IgD-negative memory B cell (primary cell): ENCODE data around the gene CABLES1. TPM values are rescaled to one million over a fixed set of nuclear protein-coding genes. Genes with fewer than 3 reads are reported as not detected.

Source experiments
- H3K27ac Mint-ChIP-seq, 3 donors: one replicate each; pipeline ENCODE4 v1.8.0; 2020 to 2022; ENCODE audit warnings: mild to moderate bottlenecking in 3 of 3, mixed read lengths in 3 of 3, moderate library complexity in 1 of 3
- H3K27me3 Mint-ChIP-seq: one replicate; pipeline ENCODE4 v1.8.0; 2021; ENCODE audit warnings: mixed read lengths
- H3K36me3 Mint-ChIP-seq: one replicate; pipeline ENCODE4 v1.8.0; 2020; ENCODE audit warnings: mild to moderate bottlenecking, mixed read lengths
- H3K4me1 Mint-ChIP-seq, 3 donors: one replicate each; pipeline ENCODE4 v1.8.0; 2020 to 2022; ENCODE audit warnings: mixed read lengths in 3 of 3, mild to moderate bottlenecking in 1 of 3
- H3K4me3 Mint-ChIP-seq, 4 donors: one replicate each; pipeline ENCODE4 v1.8.0; 2020 to 2022; ENCODE audit warnings: mild to moderate bottlenecking in 4 of 4, mixed read lengths in 4 of 4, moderate library complexity in 3 of 4
- H3K9me3 Mint-ChIP-seq, 3 donors: one replicate each; pipeline ENCODE4 v1.8.0; 2020 to 2021; ENCODE audit warnings: mixed read lengths in 3 of 3, mild to moderate bottlenecking in 1 of 3
- polyA plus RNA-seq: library from polyadenylated mRNA; unstranded; fragments of 300-500 nt; fragmentation: Illumina TruSeq; gene quantifications from one replicate; pipeline ENCODE4 v1.2.3, GENCODE V29; 2021

The CABLES1 gene
- polyA plus RNA-seq, 1 donor from 2014 or later: 0.30 TPM

DNA sequence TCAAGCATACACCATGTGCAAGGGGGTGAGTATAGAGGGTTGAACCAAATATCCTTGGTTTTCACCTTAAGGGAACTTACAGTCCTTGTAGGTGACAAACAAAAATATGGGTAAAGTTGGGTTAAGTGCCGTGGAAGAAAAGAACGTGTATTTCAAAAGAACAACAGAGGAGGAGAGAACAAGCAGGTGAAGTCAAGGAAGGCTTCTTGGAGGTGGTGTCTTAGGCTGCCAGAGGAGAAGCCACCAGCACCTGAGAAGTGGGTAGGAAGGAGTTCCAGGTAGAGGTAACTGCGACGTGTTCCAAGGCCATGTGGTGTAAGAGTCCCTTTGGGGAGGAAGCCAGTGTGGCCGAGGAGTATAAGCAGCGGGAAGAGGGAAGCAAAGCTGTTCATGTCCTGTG, 27.2 kb downstream of the CABLES1 start:
- Mint-ChIP-seq H3K27ac (peak overlapping the region in 1 of 3 donors; percentile 0), H3K4me3 (no peak overlapping the region), H3K4me1 (no peaks in the 10 kb centered on the region), H3K27me3 (peaks cover 12% of the 10 kb centered on the region), H3K9me3 (no peaks in the 10 kb centered on the region), H3K36me3 (no peaks in the 10 kb centered on the region)

DNA sequence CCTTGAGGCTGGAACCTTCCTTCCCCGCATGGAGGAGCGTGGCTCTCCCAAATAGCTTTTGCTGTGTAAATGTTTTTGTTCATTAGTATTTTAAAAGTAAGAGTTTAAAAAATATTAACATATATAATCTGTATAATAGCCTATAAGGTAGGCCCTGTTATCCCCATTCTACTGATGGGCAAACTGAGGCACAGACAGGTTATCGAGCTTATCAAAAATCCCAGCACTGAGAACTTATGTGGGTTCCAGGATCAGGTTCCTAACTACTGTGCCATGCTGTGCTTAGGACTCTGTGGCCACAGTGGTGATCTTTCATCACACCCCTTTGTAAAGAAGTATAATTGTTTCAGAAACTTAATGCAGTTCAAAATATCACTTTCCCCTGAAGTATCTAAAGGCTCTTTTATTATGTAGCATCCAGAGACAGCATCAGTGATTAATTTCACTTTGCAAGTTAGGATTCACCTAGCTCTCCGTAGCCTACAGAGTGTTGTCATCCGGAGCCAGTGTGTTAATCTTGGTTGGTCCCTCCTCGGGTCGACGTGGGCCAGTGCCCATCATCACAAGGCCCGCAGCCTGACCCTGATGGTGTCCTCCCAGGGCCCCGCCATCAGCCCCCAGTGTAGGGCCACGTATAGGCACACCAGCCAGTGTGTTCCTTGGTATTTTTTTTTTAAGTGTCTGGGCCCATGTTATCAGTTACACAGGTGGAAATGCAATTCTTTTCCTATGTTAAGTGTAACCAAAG, 28.7 kb downstream of the CABLES1 start:
- H3K27me3 Mint-ChIP-seq: peaks cover 12% of the 10 kb centered on the region
- H3K4me1 Mint-ChIP-seq: no peaks in the 10 kb centered on the region

DNA sequence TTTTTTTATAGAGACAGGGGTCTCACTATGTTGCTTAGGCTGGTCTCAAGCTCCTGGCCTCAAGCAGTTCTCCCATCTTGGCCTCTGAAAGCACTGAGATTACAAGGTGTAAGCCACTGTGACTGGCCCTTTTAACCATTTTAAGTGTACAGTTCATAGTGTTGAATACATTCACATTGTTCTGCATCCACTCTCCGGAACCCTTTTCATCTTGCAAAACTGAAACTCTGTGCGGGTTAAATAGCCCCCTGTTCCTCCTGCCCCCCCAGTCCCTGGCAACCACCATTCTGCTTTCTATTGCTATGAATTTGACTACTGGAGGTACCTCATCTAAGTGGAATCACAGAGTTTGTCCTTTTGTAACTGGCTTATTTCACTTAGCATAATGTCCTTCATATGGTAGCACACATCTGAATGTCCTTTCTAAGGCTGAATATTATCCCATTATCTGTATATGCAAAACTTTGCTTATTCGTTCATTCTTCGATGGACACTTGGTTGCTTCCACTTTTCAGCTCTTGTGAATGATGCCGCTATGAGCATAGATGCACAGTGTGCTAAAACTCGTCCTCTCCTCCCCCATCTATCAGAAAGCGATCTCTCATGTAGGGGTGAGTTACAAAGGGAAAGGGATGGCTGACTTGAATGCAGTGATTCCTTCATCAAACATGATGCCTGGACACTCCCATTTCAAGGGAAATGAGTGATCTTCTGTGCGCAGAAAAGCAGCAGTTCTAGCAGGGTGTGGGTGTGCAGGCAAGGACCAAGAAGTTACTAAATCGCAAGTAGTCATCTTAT, 30.2 kb downstream of the CABLES1 start:
- Mint-ChIP-seq H3K36me3 (no peaks in the 10 kb centered on the region), H3K27ac (no peak overlapping the region)

More for the DNA sequence above, 28.7 kb downstream of the CABLES1 start:
- H3K4me3 Mint-ChIP-seq: no peak overlapping the region
- no peaks in the 10 kb centered on the region for H3K36me3 Mint-ChIP-seq
- H3K9me3 Mint-ChIP-seq: no peaks in the 10 kb centered on the region
- H3K27ac Mint-ChIP-seq: no peak overlapping the region

DNA sequence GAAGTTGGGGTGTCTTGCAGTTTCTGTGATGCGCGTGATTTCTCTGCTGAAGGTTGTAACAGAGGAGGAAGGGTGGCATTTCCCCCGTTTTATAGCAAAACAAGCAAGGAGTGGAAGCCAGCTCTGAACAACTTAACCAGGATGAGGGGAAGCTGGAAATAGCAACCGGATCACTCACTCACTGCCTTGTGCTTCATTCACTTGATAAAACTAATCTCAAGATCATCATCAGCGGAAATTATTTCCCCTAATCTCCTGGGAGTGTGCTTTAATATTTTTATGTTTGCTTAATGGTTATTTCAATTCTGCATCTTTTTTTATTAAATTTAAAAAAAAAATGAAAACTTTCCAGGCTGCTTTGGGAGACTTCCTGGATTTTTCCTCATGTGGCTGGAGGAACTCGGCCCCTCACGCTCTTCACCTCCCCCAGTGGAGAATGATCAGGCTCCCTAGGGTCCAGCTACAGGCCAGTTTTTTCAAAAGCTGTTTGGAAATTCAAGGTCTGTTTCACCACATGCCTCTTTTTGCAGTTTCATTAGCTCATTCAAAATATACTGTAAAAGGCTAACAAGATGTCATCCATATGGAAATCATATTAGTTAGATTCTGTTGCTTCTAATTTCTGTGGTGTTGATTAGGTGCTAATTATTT, 31.7 kb downstream of the CABLES1 start:
- Mint-ChIP-seq H3K4me3 (no peak overlapping the region), H3K27ac (no peak overlapping the region)

More for the DNA sequence above, 30.2 kb downstream of the CABLES1 start:
- peaks cover 12% of the 10 kb centered on the region for H3K27me3 Mint-ChIP-seq
- no peak overlapping the region for H3K4me3 Mint-ChIP-seq
- H3K9me3 Mint-ChIP-seq: no peaks in the 10 kb centered on the region
- H3K4me1 Mint-ChIP-seq: no peaks in the 10 kb centered on the region

DNA sequence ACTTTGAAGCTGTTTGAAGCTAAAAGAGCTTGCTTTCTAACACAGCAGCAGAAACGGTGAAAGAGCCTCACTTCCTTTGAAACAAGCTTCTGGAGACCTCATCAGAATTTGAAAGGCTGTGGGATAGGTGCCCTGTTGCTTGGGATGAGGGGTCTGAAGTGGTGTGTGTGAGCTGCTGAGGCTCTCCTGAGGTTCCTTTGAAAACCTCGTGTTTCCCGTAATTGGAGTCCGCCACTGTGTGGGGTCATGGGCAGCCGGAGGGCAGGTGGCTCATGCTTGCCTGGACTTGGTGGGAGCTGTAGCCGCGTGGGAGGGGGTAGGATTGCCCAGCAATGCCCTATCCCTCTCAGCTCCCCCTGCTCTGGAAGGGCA, 34.4 kb downstream of the CABLES1 start:
- Mint-ChIP-seq H3K9me3 (no peaks in the 10 kb centered on the region), H3K36me3 (no peaks in the 10 kb centered on the region), H3K4me3 (no peak overlapping the region), H3K27me3 (peaks cover 5% of the 10 kb centered on the region), H3K27ac (no peak overlapping the region), H3K4me1 (peaks cover 0 to 2% (median 1%) of the 10 kb centered on the region in 3 donors)

More for the DNA sequence above, 31.7 kb downstream of the CABLES1 start:
- H3K9me3 Mint-ChIP-seq: no peaks in the 10 kb centered on the region
- H3K36me3 Mint-ChIP-seq: no peaks in the 10 kb centered on the region
- peaks cover 9% of the 10 kb centered on the region for H3K27me3 Mint-ChIP-seq
- H3K4me1 Mint-ChIP-seq: peaks cover 0 to 1% (median 0%) of the 10 kb centered on the region in 3 donors

DNA sequence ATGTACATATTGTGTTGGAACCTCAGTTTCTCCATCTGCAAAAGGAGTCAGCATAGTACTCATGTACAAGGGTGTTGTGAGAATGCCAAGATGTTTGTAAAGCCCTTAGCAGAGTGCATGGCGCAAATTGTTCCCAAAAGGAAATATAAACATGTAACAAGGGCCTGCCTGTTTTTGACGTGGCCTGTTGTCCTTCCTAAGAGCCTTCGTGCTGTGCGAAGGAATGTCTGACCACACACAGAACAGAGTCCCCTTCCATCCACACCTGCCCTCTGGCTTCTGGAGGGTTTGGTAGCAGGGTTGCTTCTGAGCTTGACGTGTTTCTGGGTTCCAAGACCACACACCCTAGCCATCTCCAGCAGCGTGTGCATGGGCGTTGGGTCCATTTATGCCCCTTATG, 34.9 kb downstream of the CABLES1 start:
- Mint-ChIP-seq H3K4me3 (no peak overlapping the region), H3K4me1 (peaks cover 0 to 2% (median 1%) of the 10 kb centered on the region in 3 donors), H3K27me3 (peaks cover 5% of the 10 kb centered on the region), H3K9me3 (no peaks in the 10 kb centered on the region), H3K36me3 (no peaks in the 10 kb centered on the region), H3K27ac (no peak overlapping the region)

DNA sequence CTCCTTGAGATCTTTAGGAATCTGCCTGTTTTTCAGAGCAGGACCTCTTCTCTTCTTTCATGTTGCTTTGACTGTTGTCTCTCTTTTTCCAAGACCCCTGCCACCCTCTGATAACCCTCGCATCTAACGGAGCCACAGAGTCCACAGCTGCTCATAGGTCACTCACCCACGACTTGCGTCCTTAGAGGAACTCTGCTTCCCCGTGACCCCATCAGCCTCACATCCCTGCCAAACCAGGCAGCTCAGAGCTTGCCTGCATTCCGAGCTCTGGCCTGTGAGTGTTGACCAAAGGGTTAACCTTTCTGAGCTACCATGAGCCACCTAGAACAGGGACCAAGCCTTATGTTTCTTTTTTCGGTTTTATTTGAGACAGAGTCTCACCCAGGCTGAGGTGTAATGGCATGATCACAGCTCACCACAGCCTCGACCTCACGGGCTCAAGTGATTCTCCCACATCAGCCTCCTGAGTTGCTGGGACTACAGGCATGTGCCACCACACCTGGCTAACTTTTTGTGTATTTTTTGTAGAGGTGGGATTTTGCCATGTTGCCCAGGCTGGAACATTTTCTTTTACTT, 36.4 kb downstream of the CABLES1 start:
- Mint-ChIP-seq H3K27me3 (peaks cover 7% of the 10 kb centered on the region), H3K27ac (no peak overlapping the region), H3K4me3 (no peak overlapping the region), H3K9me3 (no peaks in the 10 kb centered on the region), H3K36me3 (no peaks in the 10 kb centered on the region), H3K4me1 (peaks cover 0 to 2% (median 1%) of the 10 kb centered on the region in 3 donors)

GRCh38 chr18:23172591-23173380, 37.5 kb downstream of the CABLES1 start:
- Mint-ChIP-seq H3K27me3 (peaks cover 5% of the 10 kb centered on the region), H3K4me3 (no peak overlapping the region), H3K4me1 (peaks cover 0 to 2% (median 1%) of the 10 kb centered on the region in 3 donors), H3K36me3 (no peaks in the 10 kb centered on the region), H3K9me3 (no peaks in the 10 kb centered on the region), H3K27ac (no peak overlapping the region)

DNA sequence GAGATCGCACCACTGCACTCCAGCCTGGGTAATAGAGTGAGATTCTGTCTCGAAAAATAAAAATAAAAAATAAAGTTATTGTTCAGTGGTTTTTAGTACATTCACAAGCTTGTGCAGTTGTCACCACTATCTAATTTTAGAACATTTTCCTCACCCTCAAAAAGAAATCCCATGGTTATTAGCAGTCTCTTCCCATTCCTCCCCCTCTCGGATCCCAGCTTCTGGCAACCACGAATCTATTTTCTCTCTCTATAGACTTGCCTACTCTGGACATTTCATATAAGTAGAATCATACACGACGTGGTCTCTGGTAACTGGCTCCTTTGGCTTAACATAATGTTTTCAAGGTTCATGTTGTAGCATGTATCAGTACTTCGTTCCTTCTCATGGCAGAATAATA, 38.6 kb downstream of the CABLES1 start:
- peaks cover 0 to 2% (median 0%) of the 10 kb centered on the region in 3 donors for H3K9me3 Mint-ChIP-seq
- no peak overlapping the region for H3K4me3 Mint-ChIP-seq
- no peaks in the 10 kb centered on the region for H3K36me3 Mint-ChIP-seq
- H3K27me3 Mint-ChIP-seq: peaks cover 9% of the 10 kb centered on the region
- peaks cover 0 to 2% (median 1%) of the 10 kb centered on the region in 3 donors for H3K4me1 Mint-ChIP-seq
- no peak overlapping the region for H3K27ac Mint-ChIP-seq

GRCh38 chr18:23176701-23177432, 41.6 kb downstream of the CABLES1 start:
- H3K27ac Mint-ChIP-seq: no peak overlapping the region
- H3K36me3 Mint-ChIP-seq: peaks cover 2% of the 10 kb centered on the region
- peaks cover 0 to 3% (median 2%) of the 10 kb centered on the region in 3 donors for H3K4me1 Mint-ChIP-seq
- peaks cover 11% of the 10 kb centered on the region for H3K27me3 Mint-ChIP-seq
- H3K9me3 Mint-ChIP-seq: peaks cover 0 to 2% (median 0%) of the 10 kb centered on the region in 3 donors
- H3K4me3 Mint-ChIP-seq: no peak overlapping the region

DNA sequence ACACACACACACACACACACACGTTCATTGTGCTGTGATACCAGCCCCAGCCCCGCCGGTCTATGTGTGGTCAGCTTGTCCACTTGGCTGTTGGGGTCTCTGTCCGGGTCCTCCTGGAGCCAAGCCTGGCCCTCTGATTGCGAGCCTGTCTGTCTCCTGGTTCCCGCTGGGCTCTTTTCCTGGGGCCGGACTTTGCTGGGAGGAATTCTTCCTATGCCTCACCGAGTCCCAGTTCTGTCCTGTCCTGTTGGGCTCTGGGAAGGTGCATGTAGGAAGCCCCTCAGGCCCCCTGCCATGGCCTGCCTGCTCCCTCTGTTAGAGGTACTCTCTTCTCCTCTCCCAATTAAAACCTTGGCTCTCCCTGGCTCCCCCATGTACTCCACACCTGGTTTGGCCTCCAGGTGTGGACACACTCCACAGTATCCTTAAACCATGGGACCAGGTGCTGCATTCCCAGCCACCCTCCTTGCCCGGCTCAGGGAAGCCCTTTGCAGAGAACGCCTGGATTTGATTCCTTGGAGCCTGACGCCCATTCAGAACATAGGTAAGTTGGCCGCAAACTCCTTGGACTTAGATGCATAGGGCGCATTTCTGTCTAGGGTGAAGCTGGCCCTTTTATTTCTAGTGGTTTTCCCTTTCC, 42.3 kb downstream of the CABLES1 start:
- H3K4me1 Mint-ChIP-seq: peaks cover 0 to 3% (median 2%) of the 10 kb centered on the region in 3 donors
- peaks cover 2% of the 10 kb centered on the region for H3K36me3 Mint-ChIP-seq
- peak overlapping the region in 1 of 3 donors; percentile 9 for H3K27ac Mint-ChIP-seq
- H3K9me3 Mint-ChIP-seq: peaks cover 0 to 2% (median 0%) of the 10 kb centered on the region in 3 donors
- no peak overlapping the region for H3K4me3 Mint-ChIP-seq
- H3K27me3 Mint-ChIP-seq: peaks cover 11% of the 10 kb centered on the region

- peaks cover 0 to 3% (median 0%) of the 10 kb centered on the region in 3 donors for H3K4me1 Mint-ChIP-seq
Measured at GRCh38 chr18:23178201-23178600, 42.9 kb downstream of the CABLES1 start.

DNA sequence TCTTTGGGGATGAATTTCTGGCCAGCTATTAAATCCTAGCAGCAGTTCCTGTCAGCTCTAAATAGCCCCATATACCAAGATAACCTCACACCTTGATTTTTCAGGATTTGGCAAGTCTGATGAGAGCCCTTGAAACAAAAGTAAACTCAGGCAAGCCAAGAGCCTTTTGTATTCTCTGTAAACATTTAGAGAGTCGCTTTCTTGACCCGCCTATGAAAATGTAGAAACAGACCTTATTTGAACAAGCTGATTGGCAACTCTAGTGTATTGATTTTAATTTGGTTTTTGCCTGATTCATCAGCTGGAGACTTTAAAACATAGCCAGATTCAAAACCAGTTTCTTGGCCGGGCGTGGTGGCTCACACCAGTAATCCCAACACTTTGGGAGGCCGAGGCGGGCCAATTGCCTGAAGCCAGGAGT, 43.4 kb downstream of the CABLES1 start:
- peaks cover 11% of the 10 kb centered on the region for H3K27me3 Mint-ChIP-seq

More at GRCh38 chr18:23178201-23178600, 42.9 kb downstream of the CABLES1 start:
- Mint-ChIP-seq H3K4me3 (no peak overlapping the region), H3K36me3 (peaks cover 2% of the 10 kb centered on the region), H3K27me3 (peaks cover 11% of the 10 kb centered on the region), H3K27ac (peak overlapping the region in 1 of 3 donors; percentile 9), H3K9me3 (peaks cover 0 to 2% (median 0%) of the 10 kb centered on the region in 3 donors)

More for the DNA sequence above, 43.4 kb downstream of the CABLES1 start:
- Mint-ChIP-seq H3K4me1 (peaks cover 0 to 3% (median 0%) of the 10 kb centered on the region in 3 donors), H3K27ac (no peak overlapping the region), H3K4me3 (no peak overlapping the region), H3K9me3 (peaks cover 0 to 2% (median 0%) of the 10 kb centered on the region in 3 donors), H3K36me3 (peaks cover 2% of the 10 kb centered on the region)
